H1 (cell line): ENCODE measurements around the gene ADGRG2. TPM values are rescaled to one million over a fixed set of nuclear protein-coding genes. Genes with fewer than 3 reads are reported as not detected.

Source experiments
- CTCF ChIA-PET: fragments of 300-600 bp; sonication (Branson Sonifier 250); formaldehyde crosslinking; loops from one replicate; lab custom pipeline; 2021; ENCODE audit not compliant: partially characterized antibody; lab: Charles Lee
- POLR2A ChIA-PET: fragments of 300-600 bp; sonication (Branson Sonifier 250); formaldehyde crosslinking; loops from one replicate; lab custom pipeline; 2021; ENCODE audit warnings: inconsistent platforms; ENCODE audit not compliant: partially characterized antibody; lab: Charles Lee
- DNase-seq, 2 experiments: peaks; one replicate each; pipeline versions ENCODE4 v3.0.0 to v3.0.0-alpha.2; 2010 to 2022; ENCODE audit warnings: low spot score in 2 of 2, low read depth in 1 of 2, mixed read lengths in 1 of 2
- FAIRE-seq: peaks from 2 replicates; lab custom pipeline; 2011; peaks lifted over from hg19 to GRCh38; lab: Jason Lieb, UNC
- H2AFZ ChIP-seq: 2 replicates; pipeline ENCODE4 v1.8.1; 2012; ENCODE audit warnings: low read length, inconsistent platforms
- H2AK5ac ChIP-seq: 2 replicates; pipeline ENCODE4 v1.6.1; 2013; ENCODE audit warnings: low read depth, low read length
- H2BK120ac ChIP-seq: replicated peaks from 2 replicates; pipeline ENCODE3; 2013; ENCODE audit warnings: low read depth, low read length, inconsistent platforms
- H2BK12ac ChIP-seq: 2 replicates; pipeline ENCODE4 v1.6.1; 2013; ENCODE audit warnings: low read depth, low read length
- H2BK15ac ChIP-seq: 2 replicates; pipeline ENCODE4 v1.6.1; 2013; ENCODE audit warnings: low read length
- H2BK20ac ChIP-seq: 2 replicates; pipeline ENCODE4 v1.6.1; 2013; ENCODE audit warnings: low read length
- H2BK5ac ChIP-seq: 2 replicates; pipeline ENCODE4 v1.6.1; 2013; ENCODE audit warnings: low read depth, low read length
- H3K14ac ChIP-seq: 2 replicates; pipeline ENCODE4 v1.6.1; 2013; ENCODE audit warnings: inconsistent platforms; ENCODE audit not compliant: insufficient read length
- H3K18ac ChIP-seq: 2 replicates; pipeline ENCODE4 v1.6.1; 2013; ENCODE audit warnings: low read length; ENCODE audit errors: extremely low read depth
- H3K23ac ChIP-seq: 2 replicates; pipeline ENCODE4 v1.6.1; 2013; ENCODE audit warnings: inconsistent platforms; ENCODE audit not compliant: insufficient read length
- H3K23me2 ChIP-seq: 2 replicates; pipeline ENCODE4 v1.6.1; 2013; ENCODE audit warnings: low read depth, low read length
- H3K27ac ChIP-seq: 2 replicates; pipeline ENCODE4 v1.6.1; 2011; ENCODE audit warnings: low read depth, low read length, inconsistent platforms
- H3K27me3 ChIP-seq, 4 experiments: replicated peaks in 1 of 4; 1 replicate in 1 of 4; 2 replicates in 3 of 4; pipeline versions ENCODE4 v1.6.1 to v1.8.1; 2011 to 2013; ENCODE audit warnings: low read length in 3 of 4, mild to moderate bottlenecking in 3 of 4, inconsistent platforms in 2 of 4, mixed read lengths in 2 of 4, moderate library complexity in 1 of 4; ENCODE audit not compliant: control insufficient read depth in 3 of 4, insufficient read depth in 3 of 4; ENCODE audit errors: extremely low read depth in 1 of 4
- H3K36me3 ChIP-seq, 4 experiments: 2 replicates each; pipeline versions ENCODE4 v1.6.1 to v1.8.1; 2011 to 2013; ENCODE audit warnings: mild to moderate bottlenecking in 4 of 4, low read length in 3 of 4, moderate library complexity in 2 of 4, control low read depth in 1 of 4, inconsistent platforms in 1 of 4; ENCODE audit not compliant: insufficient read depth in 4 of 4, control insufficient read depth in 2 of 4
- H3K4ac ChIP-seq: replicated peaks from 2 replicates; pipeline ENCODE3; 2013; ENCODE audit warnings: low read length, low read depth, mixed read lengths, inconsistent platforms; ENCODE audit not compliant: insufficient read length
- H3K4me1 ChIP-seq, 4 experiments: replicated peaks in 1 of 4; 1 replicate in 1 of 4; 2 replicates in 3 of 4; pipeline versions ENCODE4 v1.6.1 to v1.8.1; 2011 to 2013; ENCODE audit warnings: low read length in 3 of 4, inconsistent platforms in 2 of 4, mixed read lengths in 1 of 4; ENCODE audit not compliant: insufficient read depth in 4 of 4, control insufficient read depth in 3 of 4
- H3K4me2 ChIP-seq, 2 experiments: 2 replicates each; pipeline versions ENCODE4 v1.6.1 to v1.8.1; 2011 to 2013; ENCODE audit warnings: low read depth in 2 of 2, low read length in 2 of 2, control low read depth in 1 of 2, inconsistent platforms in 1 of 2, mild to moderate bottlenecking in 1 of 2; ENCODE audit not compliant: insufficient read depth in 1 of 2
- H3K4me3 ChIP-seq, 4 experiments: fragments of 200-600, 300-600 bp in 1 of 4; sonication (generic), shearing (Covaris generic), sonication (Bioruptor Twin) in 1 of 4; 2 replicates each; pipeline versions ENCODE4 v1.5.1 to v1.8.1; 2011 to 2016; ENCODE audit warnings: low read length in 4 of 4, low read depth in 3 of 4, control low read depth in 2 of 4, inconsistent platforms in 2 of 4, mild to moderate bottlenecking in 2 of 4, mixed read lengths in 1 of 4, moderate library complexity in 1 of 4; ENCODE audit not compliant: insufficient read depth in 2 of 4; ENCODE audit errors: extremely low read depth in 1 of 4
- H3K56ac ChIP-seq: replicated peaks from 2 replicates; pipeline ENCODE3; 2013; ENCODE audit warnings: low read depth, mild to moderate bottlenecking, mixed read lengths, low read length, inconsistent platforms; ENCODE audit not compliant: insufficient read length
- H3K79me1 ChIP-seq: 2 replicates; pipeline ENCODE4 v1.6.1; 2013; ENCODE audit warnings: low read depth, low read length, control low read depth
- H3K79me2 ChIP-seq, 2 experiments: 2 replicates each; pipeline versions ENCODE4 v1.6.1 to v1.8.1; 2012 to 2013; ENCODE audit warnings: low read length in 2 of 2, mild to moderate bottlenecking in 2 of 2, inconsistent platforms in 1 of 2; ENCODE audit not compliant: insufficient read depth in 2 of 2, control insufficient read depth in 1 of 2
- H3K9ac ChIP-seq, 4 experiments: replicated peaks in 1 of 4; 1 replicate in 1 of 4; 2 replicates in 3 of 4; pipeline versions ENCODE4 v1.6.1 to v1.8.1; 2011 to 2013; ENCODE audit warnings: low read depth in 3 of 4, low read length in 3 of 4, control low read depth in 2 of 4, mild to moderate bottlenecking in 2 of 4, moderate library complexity in 2 of 4, inconsistent platforms in 1 of 4; ENCODE audit errors: extremely low read depth in 1 of 4
- H3K9me3 ChIP-seq, 2 experiments: 2 replicates each; pipeline versions ENCODE4 v1.6.1 to v1.8.1; 2012 to 2013; ENCODE audit warnings: mild to moderate bottlenecking in 2 of 2, moderate library complexity in 2 of 2, control low read depth in 1 of 2, inconsistent platforms in 1 of 2, low read depth in 1 of 2, low read length in 1 of 2, mixed read lengths in 1 of 2; ENCODE audit not compliant: insufficient read depth in 2 of 2
- H4K20me1 ChIP-seq, 2 experiments: replicated peaks in 1 of 2; 2 replicates each; pipeline versions ENCODE3 to v1.8.1; 2011 to 2013; ENCODE audit warnings: inconsistent platforms in 2 of 2, low read length in 2 of 2, mild to moderate bottlenecking in 1 of 2; ENCODE audit not compliant: insufficient read depth in 2 of 2, control insufficient read depth in 1 of 2
- H4K5ac ChIP-seq: 2 replicates; pipeline ENCODE4 v1.6.1; 2013; ENCODE audit warnings: low read length, low read depth, mixed read lengths, inconsistent platforms; ENCODE audit not compliant: insufficient read length
- H4K8ac ChIP-seq: 2 replicates; pipeline ENCODE4 v1.8.0; 2013; ENCODE audit warnings: mild to moderate bottlenecking, moderate library complexity, low read length, inconsistent platforms; ENCODE audit not compliant: insufficient read depth; ENCODE audit errors: extremely low read depth
- H4K91ac ChIP-seq: replicated peaks from 2 replicates; pipeline ENCODE3; 2013; ENCODE audit warnings: low read length, mixed read lengths, inconsistent platforms; ENCODE audit not compliant: insufficient read length
- CBX8 ChIP-seq: fragments of 300-800, 300-1000 bp; sonication (generic); IDR thresholded peaks from 2 replicates; pipeline ENCODE4 v1.7.1; 2016; ENCODE audit warnings: low read depth, low read length, borderline replicate concordance
- CTCF ChIP-seq, 3 experiments: IDR thresholded peaks; 1 replicate in 2 of 3; 2 replicates in 1 of 3; pipeline versions ENCODE4 v1.5.1 to v1.6.1; 2011; ENCODE audit warnings: low read length in 3 of 3, mild to moderate bottlenecking in 3 of 3, inconsistent platforms in 2 of 3, low read depth in 1 of 3, moderate library complexity in 1 of 3; ENCODE audit not compliant: insufficient read depth in 1 of 3; ENCODE audit errors: control extremely low read depth in 1 of 3
- KDM1A ChIP-seq: fragments of 200-600, 300-600 bp; sonication (generic); IDR thresholded peaks from 2 replicates; pipeline ENCODE4 v1.7.1; 2016; ENCODE audit warnings: mild to moderate bottlenecking, low read length, borderline replicate concordance
- KDM5A ChIP-seq: fragments of 200-600 bp; IDR thresholded peaks from 2 replicates; pipeline ENCODE4 v1.7.1; 2012; ENCODE audit warnings: mild to moderate bottlenecking, low read length, inconsistent platforms, mixed read lengths
- POLR2A ChIP-seq, 2 experiments: IDR thresholded peaks; 1 replicate in 1 of 2; 2 replicates in 1 of 2; pipeline ENCODE4 v1.6.1; 2011; ENCODE audit warnings: low read depth in 2 of 2, low read length in 2 of 2, mild to moderate bottlenecking in 2 of 2; ENCODE audit errors: control extremely low read depth in 1 of 2
- POLR2AphosphoS5 ChIP-seq: IDR thresholded peaks from 2 replicates; pipeline ENCODE4 v1.6.1; 2011; ENCODE audit warnings: low read depth, low read length
- SIRT6 ChIP-seq: IDR thresholded peaks from one replicate; pipeline ENCODE4 v1.7.1; 2012; ENCODE audit warnings: low read length, inconsistent platforms
- TBP ChIP-seq: IDR thresholded peaks from 2 replicates; pipeline ENCODE4 v1.6.1; 2011; ENCODE audit warnings: low read depth, low read length, improper control_type of control experiment
- ZNF274 ChIP-seq: IDR thresholded peaks from 2 replicates; pipeline ENCODE4 v1.7.0; 2012; ENCODE audit warnings: low read length, borderline replicate concordance; ENCODE audit errors: extremely low read depth
- WGBS, 2 experiments: shearing (Covaris generic) in 1 of 2; methylation state at CpG; one replicate each; pipeline versions ENCODE4 v1.1.6 to v1.1.7; 2013 to 2015; ENCODE audit warnings: low lambda C conversion rate in 2 of 2, mixed read lengths in 2 of 2, inconsistent platforms in 1 of 2, low coverage in 1 of 2, missing lambda C conversion rate in 1 of 2; ENCODE audit not compliant: insufficient replicate concordance in 2 of 2, insufficient coverage in 1 of 2, insufficient read length in 1 of 2; ENCODE audit errors: extremely low coverage in 1 of 2, missing lambda C conversion rate in 1 of 2; 5-methylcytosine and 5-hydroxymethylcytosine counted together
- polyA plus RNA-seq, 7 experiments: library from polyadenylated mRNA; depleted of rRNA in 3 of 7; stranded (reverse) in 5 of 7; unstranded in 2 of 7; fragments of >200 nt in 5 of 7; fragments of 200-250 nt in 2 of 7; gene quantifications; 1 replicate in 5 of 7; 2 replicates in 1 of 7; 4 replicates in 1 of 7; pipeline versions ENCODE4 v1.2.1 to v1.2.3, GENCODE V29; 2011 to 2013; ENCODE audit warnings: missing spikeins in 2 of 7, mixed read lengths in 2 of 7
- total RNA-seq: library from RNA; stranded (reverse); fragmentation: NEBNext Ultra II Directional; extraction: Animal tissue kit (Norgen Biotek cat#: 25700); gene quantifications from 2 replicates; pipeline ENCODE4 v1.2.1, GENCODE V29; 2021

Gene ADGRG2
- total and polyA plus RNA-seq, 2 of the 8 experiments (the other 6 are each of a cell fraction or from before 2014, with no cell fraction given) = 8.9 to 13.3 TPM

GRCh38 chrX:19121466-19121865, 802 bp downstream of the ADGRG2 start:
- Histone ChIP-seq H4K5ac (no peak overlapping the region), H2AK5ac (no peak overlapping the region), H3K4ac (no peak overlapping the region), H3K18ac (no peak overlapping the region), H3K27me3 (peaks cover 0 to 9% (median 6%) of the 10 kb centered on the region in 4 experiments; a peak in 3 of 7 replicates), H2BK120ac (no peak overlapping the region), H3K79me2 (no peaks in the 10 kb centered on the region; a peak in 1 of 4 replicates), H3K23ac (no peak overlapping the region), H3K36me3 (no peaks in the 10 kb centered on the region), H4K20me1 (no peaks in the 10 kb centered on the region), H3K4me3 (peak overlapping the region; percentile 48 to 76 (median 60)), H3K4me2 (peak overlapping the region; percentile 82 to 89), H4K91ac (no peak overlapping the region), H3K9ac (no peak overlapping the region), H3K4me1 (peaks cover 0 to 8% (median 3%) of the 10 kb centered on the region in 4 experiments; a peak in 5 of 7 replicates), H2AFZ (no peak overlapping the region), H3K27ac (no peak overlapping the region), H3K56ac (no peak overlapping the region), H3K23me2 (peaks cover 6% of the 10 kb centered on the region), H3K14ac (no peak overlapping the region), H2BK5ac (no peak overlapping the region), H2BK12ac (no peak overlapping the region), H2BK15ac (no peak overlapping the region), H3K9me3 (no peaks in the 10 kb centered on the region), H4K8ac (no peak overlapping the region), H2BK20ac (no peak overlapping the region), H3K79me1 (no peaks in the 10 kb centered on the region)
- TF ChIP-seq POLR2AphosphoS5 (no peak), KDM1A (no peak), TBP (no peak), CBX8 (no peak), POLR2A (IDR thresholded peaks at IDR 0.05; ENCODE audit: control extremely low read depth in 1 of 2, low read depth in 2 of 2, low read length in 2 of 2) (no peak), CTCF (IDR thresholded peaks at IDR 0.05; ENCODE audit: control extremely low read depth in 1 of 3, insufficient read depth in 1 of 3, low read depth in 1 of 3, low read length in 3 of 3) (no peak), KDM5A (no peak), SIRT6 (no peak), ZNF274 (no peak)
- 0% methylated on average over 6 of the region's 18 CpGs; no CpG with 5 or more reads in 1 of the 2 experiments for WGBS, 2 experiments
- FAIRE-seq = no peak
- CTCF ChIA-PET = interaction anchor here (1.0 to 2.9 kb wide), 5 partner anchors 15 to 212 kb away, joined by 3 to 9 read pairs (median 4); no protein-coding TSS in a partner anchor
- POLR2A ChIA-PET = interaction anchor here (0.6 to 1.5 kb wide), 2 partner anchors 14 to 189 kb away, joined by 3 read pairs; no protein-coding TSS in a partner anchor
- DNase-seq = no peak
